ENCODE measurements around the gene ACYP1. TPM values are rescaled to one million over a fixed set of nuclear protein-coding genes. Genes with fewer than 3 reads are reported as not detected.

ACYP1 gene
- total RNA-seq, 2 donors from 2014 or later, result 14.8 to 20.3 TPM

DNA sequence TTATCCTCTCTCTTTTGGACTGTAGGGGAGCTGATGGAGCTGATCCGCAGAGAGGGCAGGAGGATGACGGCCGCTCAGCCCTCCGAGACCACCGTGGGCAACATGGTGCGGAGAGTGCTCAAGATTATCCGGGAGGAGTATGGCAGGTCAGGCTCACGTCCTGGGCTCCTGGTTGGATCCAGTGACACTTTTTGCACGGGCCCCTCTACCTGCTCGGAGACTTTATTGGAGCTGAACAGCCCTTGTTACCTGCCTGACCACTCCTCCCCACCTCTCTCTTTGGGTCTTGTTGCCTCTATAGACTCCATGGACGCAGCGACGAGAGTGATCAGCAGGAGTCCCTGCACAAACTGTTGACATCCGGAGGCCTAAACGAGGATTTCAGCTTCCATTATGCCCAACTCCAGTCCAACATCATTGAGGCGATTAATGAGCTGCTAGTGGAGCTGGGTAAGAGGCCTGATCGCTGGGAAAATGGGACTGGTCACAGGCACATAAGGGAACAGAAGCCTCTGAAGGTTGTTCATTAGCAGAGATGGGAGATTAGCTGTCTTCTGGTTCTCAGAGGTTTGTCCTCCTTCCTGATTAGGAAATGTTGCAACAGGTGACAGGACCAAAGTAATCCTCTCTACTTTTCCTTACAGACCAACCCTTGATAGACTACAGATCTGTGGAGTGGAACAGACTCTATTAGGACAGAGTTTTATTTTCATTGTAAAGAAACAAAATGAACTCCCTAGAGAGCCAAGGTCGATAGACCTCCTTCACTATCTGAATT lies 60.4 kb downstream of the ACYP1 start:
- intact Hi-C loops (cut with DNase I, micrococcal nuclease), result no loop called here
- DNase-seq, result no peak
- peak; percentile 13 for ATAC-seq

Other genes starting within 250 kb of the ACYP1 start
- not detected for gene PROX2, start 187.9 kb downstream of the ACYP1 start, total RNA-seq
- 100 to 1,000 TPM; 139 to 142 TPM for gene DLST, start 182.1 kb downstream of the ACYP1 start, total RNA-seq
- 10 to 100 TPM in 1 of 2 donors, 1 to 10 TPM in 1; 9.7 to 13.3 TPM for gene RPS6KL1, start 140.8 kb downstream of the ACYP1 start, total RNA-seq
- gene PGF, start 108.4 kb downstream of the ACYP1 start, total RNA-seq, result 1 to 10 TPM; 1.3 to 2.9 TPM
- gene EIF2B2, start 61.1 kb downstream of the ACYP1 start, total RNA-seq, result 10 to 100 TPM; 36.5 to 48.1 TPM
- 10 to 100 TPM; 19.6 to 27.0 TPM for gene MLH3, start 12.6 kb downstream of the ACYP1 start, total RNA-seq
- gene ZC2HC1C, start 5.6 kb upstream of the ACYP1 start, total RNA-seq, result 1 to 10 TPM; 3.9 to 4.8 TPM
- 10 to 100 TPM; 44.8 to 47.6 TPM for gene NEK9, start 63.0 kb upstream of the ACYP1 start, total RNA-seq
- gene TMED10, start 112.6 kb upstream of the ACYP1 start, total RNA-seq, result 100 to 1,000 TPM; 333 to 360 TPM
- gene FOS, start 214.8 kb upstream of the ACYP1 start, total RNA-seq, result 100 to 1,000 TPM; 220 to 877 TPM